IPS-18c (cell line): ENCODE measurements around the gene PRKCD.

ENCODE experiments used
- H3K4me3 ChIP-seq: 2 replicates; pipeline ENCODE4 v1.7.0; 2013; ENCODE audit warnings: low read depth, mild to moderate bottlenecking, low read length, moderate library complexity; ENCODE audit not compliant: insufficient read depth
- H3K9me3 ChIP-seq: one replicate; pipeline ENCODE4 v1.6.1; 2013; ENCODE audit warnings: mild to moderate bottlenecking, low read length, moderate library complexity; ENCODE audit not compliant: control insufficient read depth, insufficient read depth

The PRKCD gene

DNA sequence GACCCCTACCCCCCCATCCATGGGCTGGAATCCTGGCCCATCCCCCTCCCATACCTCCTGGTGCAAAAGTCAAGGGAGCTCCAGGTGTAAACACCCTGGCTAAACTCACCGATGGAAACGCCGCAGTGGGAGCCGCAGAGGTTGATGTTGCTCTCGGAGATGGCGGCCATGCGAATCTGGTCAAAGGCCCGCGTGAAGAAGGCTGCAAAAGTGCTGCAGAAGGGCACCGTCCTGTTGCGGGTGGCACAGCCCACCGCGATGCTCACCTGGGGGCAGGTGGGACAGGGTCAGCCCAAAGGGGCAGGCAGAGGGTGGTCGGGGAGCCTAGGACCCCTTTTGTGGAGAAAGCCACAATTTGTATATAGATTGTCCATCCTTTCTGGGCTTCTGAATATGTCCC lies 68.2 kb downstream of the PRKCD start:
- Histone ChIP-seq H3K4me3 (no peak overlapping the region), H3K9me3 (no peaks in the 10 kb centered on the region)

DNA sequence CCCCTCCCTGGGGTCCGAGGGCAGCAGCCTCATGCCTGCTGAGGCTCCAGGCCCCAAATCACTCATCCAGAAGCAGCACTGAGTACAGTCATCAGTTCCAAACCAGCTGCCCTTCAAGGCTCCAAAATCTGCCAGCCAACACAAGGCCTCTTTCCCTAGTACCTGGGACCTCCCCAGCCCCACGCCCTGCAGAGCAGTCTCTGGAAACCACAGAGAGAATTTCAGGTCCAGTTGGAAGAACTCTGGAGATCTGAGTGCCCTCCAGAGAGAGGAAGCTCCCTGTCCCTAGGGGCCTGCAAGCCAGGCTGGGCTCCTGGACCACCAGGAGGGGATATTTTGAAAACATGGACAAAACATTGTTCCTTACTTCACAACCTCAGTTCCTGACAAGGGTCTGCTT lies 68.6 kb downstream of the PRKCD start:
- no peak overlapping the region for H3K4me3 ChIP-seq
- H3K9me3 ChIP-seq: no peaks in the 10 kb centered on the region

DNA sequence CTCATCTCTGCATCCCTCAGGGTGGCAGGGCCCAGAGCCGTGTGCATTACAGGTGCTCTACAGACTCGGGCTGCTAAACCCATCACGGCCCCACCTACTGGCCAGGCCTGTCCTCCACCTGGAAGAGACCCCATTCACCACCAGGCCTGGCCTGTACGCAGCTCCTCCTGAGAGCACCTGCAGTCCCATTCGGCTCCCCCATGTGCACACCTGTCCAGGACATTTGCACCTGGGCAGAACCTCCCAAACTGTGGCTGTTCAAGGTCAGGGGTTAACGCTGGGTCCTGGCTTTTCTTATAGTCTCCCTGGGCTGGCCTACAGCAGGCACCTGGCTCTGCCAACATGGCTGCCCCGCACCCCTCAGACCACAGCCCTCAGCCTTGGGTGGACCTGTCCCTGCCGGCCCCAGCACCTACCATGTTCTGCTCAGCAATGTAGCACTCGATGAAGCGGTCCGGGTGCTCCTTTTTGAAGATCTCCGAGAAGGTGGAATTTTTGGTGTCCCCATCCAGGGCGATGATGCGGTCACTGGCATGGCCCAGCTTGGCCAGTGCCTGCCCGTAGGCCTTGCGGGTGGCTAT lies 69.1 kb downstream of the PRKCD start:
- no peak overlapping the region for H3K4me3 ChIP-seq

DNA sequence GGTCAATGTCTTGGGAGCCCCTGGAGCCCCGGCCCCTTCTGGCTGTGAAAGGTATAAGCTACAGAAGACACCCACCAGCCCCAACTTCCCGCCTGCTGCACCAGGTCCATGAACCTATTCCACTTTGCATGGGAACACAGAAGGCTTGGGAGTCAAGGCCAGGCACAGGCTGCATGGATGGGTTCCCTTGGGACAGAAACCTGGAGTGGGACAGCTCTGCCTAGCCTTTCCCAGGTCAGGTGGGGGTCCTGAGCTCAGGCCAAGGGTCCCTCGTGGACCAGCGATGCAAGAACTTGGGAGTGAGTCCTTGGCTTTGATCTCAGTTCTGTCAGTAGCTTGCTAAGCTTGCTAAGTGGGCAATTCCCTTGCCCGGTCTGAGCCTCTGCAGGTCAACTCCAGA lies 69.8 kb downstream of the PRKCD start:
- Histone ChIP-seq H3K9me3 (no peaks in the 10 kb centered on the region), H3K4me3 (no peak overlapping the region; the same call in 1 of the 2 replicates)

More for the DNA sequence above, 69.1 kb downstream of the PRKCD start:
- no peaks in the 10 kb centered on the region for H3K9me3 ChIP-seq

DNA sequence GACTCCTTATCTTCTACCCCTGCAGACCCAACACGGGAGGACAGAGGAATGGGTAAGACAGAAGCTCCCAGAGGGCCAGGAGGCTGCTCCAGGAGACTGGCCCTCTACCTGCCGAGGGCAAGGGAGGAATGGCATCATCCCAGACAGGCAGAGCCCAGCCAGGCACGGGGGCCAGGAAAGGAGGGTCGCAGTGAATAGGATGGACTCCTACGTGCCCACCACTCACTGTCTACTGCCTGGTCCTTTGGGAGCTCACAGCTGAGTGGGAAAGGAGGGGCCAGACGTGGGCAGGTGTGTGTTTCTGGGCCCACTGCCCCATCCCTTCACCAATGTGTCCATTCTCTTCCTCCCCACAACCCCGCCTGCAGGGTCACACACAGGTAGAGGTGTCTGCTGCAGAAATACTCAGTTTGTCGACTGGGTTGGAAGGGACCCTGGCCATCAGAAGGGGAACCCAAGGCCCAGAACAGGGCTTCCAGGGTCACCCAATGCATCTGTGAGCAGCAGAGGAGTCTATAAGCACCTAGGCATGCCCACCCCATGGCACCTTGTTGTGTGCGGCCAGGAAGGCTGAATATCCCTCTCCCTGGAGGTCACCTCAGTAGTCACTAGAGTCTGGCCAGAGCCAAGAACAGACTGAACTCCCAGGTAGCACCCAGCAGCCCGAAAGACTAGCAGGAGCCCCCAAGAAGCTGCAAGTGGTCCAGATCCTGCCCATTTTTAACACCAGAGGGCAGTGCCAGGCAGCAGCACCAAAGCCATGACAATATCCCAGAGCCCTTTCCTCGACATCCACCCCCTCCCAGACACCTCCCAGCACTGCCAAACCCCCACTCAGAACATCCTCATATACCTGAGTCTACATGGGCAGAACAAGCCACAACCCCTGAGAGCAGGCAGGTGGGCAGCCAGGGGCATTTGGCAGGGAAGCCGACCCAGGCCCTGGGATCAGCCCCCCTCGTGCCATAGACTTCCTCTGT lies 70.8 kb downstream of the PRKCD start:
- no peak overlapping the region for H3K4me3 ChIP-seq
- no peaks in the 10 kb centered on the region for H3K9me3 ChIP-seq

DNA sequence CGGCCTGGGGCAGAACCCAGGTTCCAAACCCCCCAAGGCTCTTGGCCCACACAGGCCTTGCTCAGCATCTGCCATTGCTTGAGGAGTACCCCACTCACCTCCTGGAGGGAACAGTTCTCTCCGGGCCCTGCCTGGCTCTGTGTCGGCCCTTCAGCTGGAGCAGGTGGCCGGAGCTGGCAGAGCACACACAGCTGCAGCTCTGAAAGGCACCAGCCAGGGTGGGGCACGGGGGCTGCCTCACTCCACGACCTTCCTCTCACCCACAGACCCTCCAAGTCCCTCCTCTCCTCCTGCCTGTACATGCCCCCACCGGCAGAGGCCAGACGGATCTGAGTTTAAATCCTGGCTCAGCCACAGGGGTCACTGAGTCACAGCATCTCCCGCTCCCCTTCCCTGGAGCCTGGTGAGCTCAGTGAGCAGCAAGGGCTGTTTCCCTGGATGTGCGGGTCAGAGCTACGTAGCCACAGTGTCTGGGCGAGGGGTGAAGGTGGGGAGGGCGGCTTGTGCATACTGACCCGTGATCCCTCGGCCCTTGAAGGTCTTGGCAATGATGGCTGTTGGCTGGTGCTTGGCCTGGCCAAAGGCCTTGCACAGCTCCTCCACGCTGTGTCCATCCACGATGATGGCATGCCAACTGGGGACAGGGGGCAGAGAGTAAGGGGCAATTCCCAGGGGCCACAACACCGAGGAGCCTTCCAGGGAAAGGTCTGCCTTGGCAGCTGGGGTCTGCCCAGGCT lies 71.8 kb downstream of the PRKCD start:
- Histone ChIP-seq H3K4me3 (no peak overlapping the region), H3K9me3 (no peaks in the 10 kb centered on the region)

DNA sequence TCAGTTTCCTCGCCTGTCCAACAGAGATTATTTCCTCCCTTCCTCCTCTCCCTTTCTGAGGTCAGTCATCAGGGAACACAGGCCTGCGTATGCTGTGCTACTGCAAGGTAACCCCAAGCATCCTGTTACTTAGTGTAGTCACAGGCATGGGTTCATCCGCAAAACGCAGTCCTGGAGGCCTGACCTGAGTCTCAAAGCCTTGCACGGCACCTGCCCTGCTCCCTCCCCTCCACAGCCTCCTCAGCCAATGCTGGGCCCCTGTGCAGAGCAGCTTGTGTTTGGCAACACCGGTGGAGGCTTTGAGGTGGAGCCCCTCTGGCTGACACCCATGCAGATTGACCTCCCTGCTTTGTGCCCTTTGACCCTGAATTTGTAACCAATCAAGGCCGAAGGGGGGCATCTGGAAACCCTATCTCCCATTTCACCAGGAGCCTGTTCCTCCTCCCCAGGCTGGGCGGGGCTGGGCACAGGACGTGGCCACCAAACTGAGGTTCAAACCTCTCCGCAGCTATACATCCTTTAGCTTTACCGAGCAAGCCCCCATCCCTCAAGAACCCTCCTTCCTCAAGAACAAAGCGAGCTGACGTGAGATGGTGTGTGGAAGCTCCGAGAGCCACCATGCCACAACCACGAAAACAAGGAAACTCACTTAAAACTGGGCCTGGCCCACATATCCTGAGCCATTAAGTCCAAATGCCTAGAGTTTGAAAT lies 73.3 kb downstream of the PRKCD start:
- Histone ChIP-seq H3K4me3 (no peak overlapping the region), H3K9me3 (no peaks in the 10 kb centered on the region)

DNA sequence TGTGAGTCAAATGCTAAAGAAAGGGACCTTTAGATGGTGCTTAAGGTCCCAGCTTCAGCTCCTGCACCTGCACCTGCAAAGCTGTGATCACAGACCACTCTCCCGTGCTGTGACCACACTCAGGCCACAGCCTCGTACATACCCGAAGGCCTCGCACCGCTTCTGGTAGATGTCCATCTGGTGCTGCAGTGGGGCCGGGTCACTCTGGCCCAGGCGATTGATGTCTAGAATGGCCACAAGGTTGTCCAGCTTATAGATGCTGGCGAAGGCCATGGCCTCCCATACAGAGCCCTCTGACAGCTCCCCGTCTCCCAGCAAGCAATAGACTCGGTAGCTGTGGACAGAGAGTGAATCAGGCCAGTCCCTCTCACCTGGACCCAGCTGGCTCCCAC lies 73.8 kb downstream of the PRKCD start:
- Histone ChIP-seq H3K4me3 (no peak overlapping the region), H3K9me3 (no peaks in the 10 kb centered on the region)

DNA sequence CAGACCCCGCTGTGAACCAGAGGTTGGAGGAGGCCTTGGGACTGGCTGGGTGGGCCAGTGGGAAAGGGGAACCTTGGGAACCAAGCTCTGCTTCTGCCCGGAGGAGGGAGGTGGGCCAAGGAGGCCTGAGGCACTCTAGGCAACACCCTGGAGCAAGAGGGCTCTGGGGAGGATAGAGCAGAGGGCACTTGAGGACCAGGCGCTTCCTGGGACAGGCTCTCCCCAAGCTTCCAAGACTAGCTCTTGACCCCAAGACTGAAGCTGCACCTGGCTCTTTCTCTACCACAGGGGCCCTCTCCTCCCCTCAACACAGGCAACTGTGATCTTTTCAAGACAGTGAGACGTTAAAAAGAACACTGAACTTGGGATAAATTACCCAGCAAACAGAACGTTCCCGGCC lies 74.5 kb downstream of the PRKCD start:
- Histone ChIP-seq H3K9me3 (no peaks in the 10 kb centered on the region), H3K4me3 (no peak overlapping the region)

DNA sequence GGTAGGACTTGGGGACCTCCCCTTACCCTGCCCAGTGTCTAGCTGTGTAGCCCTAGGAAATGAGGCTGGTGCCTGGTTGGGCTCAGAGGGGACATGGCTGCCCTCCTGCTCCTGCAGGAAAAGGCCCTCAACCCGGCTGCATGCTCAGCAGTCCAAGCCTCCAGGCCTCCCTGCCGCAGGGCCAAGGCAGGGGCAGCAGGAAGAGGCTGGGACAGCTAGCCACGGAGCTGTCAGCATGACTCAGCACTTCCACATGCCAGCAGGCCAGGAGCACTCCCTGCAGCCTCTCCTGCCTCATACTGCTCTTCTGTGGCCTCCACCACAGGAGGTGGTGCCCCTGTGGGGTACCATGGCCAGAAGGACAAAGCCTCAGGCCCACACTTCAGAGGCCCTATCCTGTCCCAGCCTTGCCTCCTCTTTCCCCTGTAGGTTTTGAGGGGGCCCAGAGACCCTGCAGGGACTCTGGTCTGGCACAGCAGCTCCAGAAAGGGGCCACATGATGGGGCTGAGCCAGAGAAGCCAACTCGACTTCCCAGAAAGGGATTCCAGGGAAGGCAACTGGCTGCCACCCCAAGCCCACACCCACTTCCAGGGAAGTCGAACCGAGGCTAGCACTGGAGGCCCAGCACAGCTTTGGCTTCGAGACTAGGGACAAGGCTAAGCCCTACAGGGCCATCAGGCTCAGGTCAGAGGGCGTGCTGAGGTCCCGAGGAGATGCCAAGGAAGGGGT lies 75.3 kb downstream of the PRKCD start:
- Histone ChIP-seq H3K4me3 (no peak overlapping the region), H3K9me3 (no peaks in the 10 kb centered on the region)

DNA sequence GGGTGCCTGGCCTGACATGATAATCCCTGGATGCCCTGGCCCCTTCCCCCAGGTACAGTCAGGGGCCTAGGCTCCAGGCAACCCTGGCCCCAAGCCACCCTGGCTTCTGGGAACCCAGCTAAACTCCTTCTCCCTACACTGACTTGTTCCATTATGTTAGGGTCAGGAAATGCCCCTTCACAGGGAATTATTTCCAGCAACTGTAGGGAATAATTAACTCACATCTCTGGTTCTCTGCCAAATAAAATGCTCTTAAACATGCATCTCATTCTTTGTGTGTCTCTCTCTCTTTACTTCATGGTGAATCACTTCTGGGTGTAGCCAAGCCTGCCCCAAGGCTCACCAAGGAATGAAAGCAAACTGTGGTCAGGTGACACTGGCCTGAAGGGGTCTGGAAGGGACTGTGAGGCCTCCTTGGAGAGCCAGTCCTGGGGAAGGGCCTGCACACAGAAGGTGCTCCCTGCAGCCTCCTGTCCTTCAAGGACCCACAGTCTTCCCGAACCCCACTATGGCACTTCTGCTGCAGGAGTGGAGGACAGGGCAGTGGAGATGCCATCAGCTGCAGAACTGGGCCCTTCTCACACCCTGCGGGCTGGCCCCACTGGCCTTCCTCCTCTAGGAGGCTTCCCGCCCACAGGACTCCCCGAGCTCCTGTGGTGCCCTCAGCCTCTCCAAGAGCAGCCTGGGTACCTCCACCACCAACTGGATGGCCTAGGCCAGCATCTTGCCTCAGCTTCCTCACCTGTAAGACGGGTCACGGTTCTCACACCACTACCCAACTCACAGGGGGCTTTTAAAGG lies 77.2 kb downstream of the PRKCD start:
- no peaks in the 10 kb centered on the region for H3K9me3 ChIP-seq
- no peak overlapping the region for H3K4me3 ChIP-seq

DNA sequence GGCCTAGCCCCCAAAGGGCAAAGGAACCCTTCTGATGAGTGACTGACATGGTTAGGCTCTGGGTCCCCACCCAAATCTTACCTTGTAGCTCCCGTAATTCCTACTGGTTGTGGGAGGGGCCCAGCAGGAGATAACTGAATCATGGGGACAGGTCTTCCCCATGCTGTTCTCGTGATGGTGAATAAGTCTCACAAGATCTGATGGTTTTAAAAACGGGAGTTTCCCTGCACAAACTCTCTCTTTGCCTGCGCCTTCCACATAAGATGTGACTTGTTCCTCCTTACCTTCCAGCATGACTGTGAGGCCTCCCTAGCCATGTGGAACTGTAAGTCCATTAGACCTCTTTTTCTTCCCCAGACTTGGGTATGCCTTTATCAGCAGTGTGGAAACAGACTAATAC lies 77.9 kb downstream of the PRKCD start:
- H3K9me3 ChIP-seq: no peaks in the 10 kb centered on the region
- H3K4me3 ChIP-seq: no peak overlapping the region

DNA sequence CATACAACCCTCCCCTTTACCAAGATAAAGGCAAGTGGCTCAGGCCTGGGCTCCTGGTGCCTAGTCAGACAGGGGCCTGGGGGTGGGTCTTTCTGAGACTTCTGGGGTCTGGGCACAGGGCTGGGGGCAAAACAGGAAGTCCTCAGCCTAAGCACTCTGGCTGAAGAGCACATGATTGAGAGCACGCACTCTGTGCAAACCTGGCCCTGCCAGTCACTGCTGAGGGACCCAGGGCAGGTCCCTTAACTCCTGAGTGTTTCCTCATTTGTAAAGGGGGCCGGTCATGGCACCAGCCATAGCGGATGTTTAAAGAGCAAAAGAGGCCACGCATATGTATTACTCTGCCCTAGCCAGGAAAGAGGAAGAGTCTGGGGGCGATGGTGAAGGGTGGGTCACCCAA lies 78.8 kb downstream of the PRKCD start:
- no peak overlapping the region for H3K4me3 ChIP-seq
- H3K9me3 ChIP-seq: peaks cover 2% of the 10 kb centered on the region

DNA sequence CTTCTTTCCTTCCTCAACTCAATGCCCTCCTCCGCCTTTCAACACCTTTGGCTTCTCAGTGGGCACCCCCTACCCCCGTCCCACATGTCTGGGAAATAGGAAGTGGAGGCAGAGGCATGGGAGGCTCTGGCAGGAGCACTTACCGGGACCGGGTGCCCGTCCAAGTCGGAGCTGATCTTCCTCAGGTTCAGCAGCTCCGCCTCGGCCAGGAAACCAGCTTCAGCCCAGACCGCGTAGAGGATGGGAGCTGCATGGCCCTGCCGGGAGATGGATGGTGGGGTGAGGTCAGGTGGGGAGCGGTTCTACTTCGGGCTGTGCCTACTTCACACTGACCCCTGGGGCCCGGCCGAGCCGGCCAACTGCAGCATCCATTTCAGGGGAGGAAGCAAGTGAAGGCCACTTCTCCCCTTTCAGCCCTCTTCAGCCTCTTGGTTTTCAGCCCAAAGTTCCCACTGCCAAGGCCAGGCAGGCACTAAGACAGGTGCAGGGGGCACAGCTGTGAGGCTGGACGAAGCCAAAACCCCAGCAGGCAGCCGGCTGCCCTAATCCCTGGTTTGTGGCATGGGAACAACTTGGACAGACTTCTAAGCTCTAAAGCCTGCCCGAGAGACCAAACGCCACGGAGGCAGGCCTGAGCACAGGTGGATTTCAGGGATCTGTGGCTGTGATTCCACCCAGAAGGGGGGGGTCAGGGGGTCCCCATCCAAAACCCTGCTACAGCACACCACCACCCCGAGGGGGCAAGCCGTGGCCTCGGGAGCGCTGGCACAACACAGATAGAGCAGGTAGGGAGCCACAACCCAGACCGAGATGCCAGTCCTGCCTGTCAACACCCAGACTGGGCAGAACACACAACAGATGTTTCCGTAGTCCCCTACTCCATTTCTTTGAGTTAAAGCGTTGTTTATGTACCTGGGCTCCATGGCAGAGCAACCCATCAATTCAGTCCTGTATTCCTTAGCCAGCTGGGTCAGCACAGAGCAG lies 80.3 kb downstream of the PRKCD start:
- Histone ChIP-seq H3K4me3 (no peak overlapping the region), H3K9me3 (peaks cover 2% of the 10 kb centered on the region)

DNA sequence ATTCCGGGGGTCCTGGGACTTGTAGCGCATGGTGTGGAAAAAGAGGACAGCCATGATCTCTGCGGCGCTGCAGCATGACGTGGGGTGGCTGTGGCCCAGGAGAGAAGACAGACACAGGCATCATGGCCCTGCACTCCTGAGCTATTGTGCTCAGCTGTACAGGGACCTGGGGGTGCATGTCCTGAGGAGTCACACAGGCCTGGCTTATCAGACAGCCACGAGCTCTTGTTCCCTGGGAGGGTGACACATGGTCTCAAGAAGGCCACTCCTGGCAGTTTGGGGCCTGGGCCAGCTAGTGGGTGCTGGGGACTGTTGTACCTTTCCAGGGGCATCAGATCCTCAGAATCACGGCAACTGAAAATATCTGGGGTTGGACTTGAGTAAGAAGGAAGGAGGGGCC lies 81.1 kb downstream of the PRKCD start:
- H3K4me3 ChIP-seq: no peak overlapping the region
- peaks cover 2% of the 10 kb centered on the region for H3K9me3 ChIP-seq
